HCT116 (cell line): Measurements from ENCODE around the gene ARHGAP9. TPM values are rescaled to one million over a fixed set of nuclear protein-coding genes. Genes with fewer than 3 reads are reported as not detected.

Experiments used
- ATAC-seq: fragments of 200-7000 bp; cut with Tn5 transposase; 2 replicates; pipeline ENCODE4 v1.9.1; 2020; ENCODE audit warnings: mild to moderate bottlenecking, moderate library complexity
- BruUV-seq: library from RNA; stranded (reverse); fragments of 400-500 nt; replicated peaks from 2 replicates; lab custom pipeline; 2021; lab: Mats Ljungman, UMichigan
- CTCF ChIA-PET: fragments of 300-600 bp; sonication (Branson Sonifier 250); formaldehyde crosslinking; loops from one replicate; lab custom pipeline; 2021; ENCODE audit warnings: antibody characterized with exemption; lab: Charles Lee
- POLR2A ChIA-PET: fragments of 300-600, 350-600 bp; sonication (Branson Sonifier 250); formaldehyde crosslinking; loops from one replicate; lab custom pipeline; 2021; ENCODE audit warnings: antibody characterized with exemption; lab: Charles Lee
- RAD21 ChIA-PET, 2 experiments: fragments of 300-600 bp; sonication (Branson Sonifier 250); formaldehyde crosslinking; loops; one replicate each; lab custom pipeline; 2023; ENCODE audit warnings: low total read pairs in 2 of 2; ENCODE audit not compliant: uncharacterized antibody in 2 of 2, unreplicated experiment in 2 of 2, low non-redundant PET in 1 of 2; lab: Charles Lee
- DNase-seq: peaks from one replicate; pipeline ENCODE4 v3.0.0-alpha.2; 2010; ENCODE audit warnings: low read depth, low spot score
- H2AFZ ChIP-seq: fragments of 200-600 bp; shearing (Covaris generic), sonication (generic); 2 replicates; pipeline ENCODE4 v1.6.1; 2017; ENCODE audit warnings: low read depth, mixed run types, mixed read lengths, antibody characterized with exemption, low read length; ENCODE audit not compliant: poor library complexity, severe bottlenecking
- H3K27ac ChIP-seq: 2 replicates; pipeline ENCODE4 v1.5.1; 2012; ENCODE audit warnings: low read depth, low read length
- H3K27me3 ChIP-seq: fragments of 200-600 bp; sonication (generic); 2 replicates; pipeline ENCODE4 v1.6.1; 2016; ENCODE audit warnings: mixed run types, low read length, mixed read lengths; ENCODE audit not compliant: insufficient read depth
- H3K36me3 ChIP-seq, 2 experiments: fragments of 200-500 bp in 1 of 2; fragments of 200-600 bp in 1 of 2; sonication (Bioruptor generic) in 1 of 2; sonication (generic) in 1 of 2; 2 replicates each; pipeline versions ENCODE4 v1.5.1 to v1.6.1; 2014 to 2016; ENCODE audit warnings: low read length in 2 of 2, inconsistent platforms in 1 of 2, mixed read lengths in 1 of 2, mixed run types in 1 of 2; ENCODE audit not compliant: insufficient read depth in 2 of 2, control insufficient read depth in 1 of 2
- H3K4me1 ChIP-seq, 2 experiments: fragments of 200-600 bp in 1 of 2; sonication (generic) in 1 of 2; 2 replicates each; pipeline versions ENCODE4 v1.5.1 to v1.6.1; 2012 to 2017; ENCODE audit warnings: low read length in 2 of 2, inconsistent platforms in 1 of 2, mild to moderate bottlenecking in 1 of 2, mixed read lengths in 1 of 2, mixed run types in 1 of 2, moderate library complexity in 1 of 2; ENCODE audit not compliant: insufficient read depth in 2 of 2, control insufficient read depth in 1 of 2
- H3K4me2 ChIP-seq: fragments of 200-600 bp; sonication (generic); 2 replicates; pipeline ENCODE4 v1.6.1; 2017; ENCODE audit warnings: mixed run types, low read length, mixed read lengths
- H3K4me3 ChIP-seq, 2 experiments: fragments of 200-600 bp in 1 of 2; sonication (generic) in 1 of 2; replicated peaks in 1 of 2; 2 replicates each; pipeline ENCODE4 v1.5.1; 2011 to 2016; ENCODE audit warnings: low read length in 2 of 2, control low read depth in 1 of 2, low read depth in 1 of 2, mild to moderate bottlenecking in 1 of 2, mixed read lengths in 1 of 2, mixed run types in 1 of 2
- H3K79me2 ChIP-seq: fragments of 200-600 bp; sonication (generic); 2 replicates; pipeline ENCODE4 v1.6.1; 2017; ENCODE audit warnings: mild to moderate bottlenecking, mixed run types, low read length, moderate library complexity, mixed read lengths; ENCODE audit not compliant: insufficient read depth
- H3K9ac ChIP-seq: fragments of 200-600 bp; sonication (generic); 2 replicates; pipeline ENCODE4 v1.6.1; 2016; ENCODE audit warnings: low read length, mixed read lengths
- H3K9me2 ChIP-seq: fragments of 200-600 bp; sonication (generic), shearing (Covaris generic); 2 replicates; pipeline ENCODE4 v1.6.1; 2017; ENCODE audit warnings: mixed run types, mild to moderate bottlenecking, moderate library complexity; ENCODE audit not compliant: insufficient read depth
- H3K9me3 ChIP-seq, 2 experiments: fragments of 200-500 bp in 1 of 2; fragments of 200-600 bp in 1 of 2; sonication (Bioruptor generic) in 1 of 2; sonication (generic) in 1 of 2; 2 replicates each; pipeline ENCODE4 v1.6.1; 2014 to 2017; ENCODE audit warnings: low read length in 2 of 2, mixed read lengths in 2 of 2, inconsistent platforms in 1 of 2, low read depth in 1 of 2, mild to moderate bottlenecking in 1 of 2, mixed run types in 1 of 2, moderate library complexity in 1 of 2; ENCODE audit not compliant: control insufficient read depth in 1 of 2, insufficient read depth in 1 of 2
- H4K20me1 ChIP-seq: fragments of 200-600 bp; sonication (generic), shearing (Covaris generic); 2 replicates; pipeline ENCODE4 v1.6.1; 2017; ENCODE audit warnings: mixed run types, mild to moderate bottlenecking, moderate library complexity; ENCODE audit not compliant: insufficient read depth
- CEBPB ChIP-seq: IDR thresholded peaks from 2 replicates; pipeline ENCODE4 v1.6.1; 2012; ENCODE audit warnings: low read depth
- POLR2AphosphoS5 ChIP-seq: IDR thresholded peaks from 2 replicates; pipeline ENCODE4 v1.6.1; 2011; ENCODE audit warnings: mild to moderate bottlenecking, low read depth, low read length, moderate library complexity
- SP1 ChIP-seq: IDR thresholded peaks from 2 replicates; pipeline ENCODE4 v1.6.1; 2012; ENCODE audit warnings: low read depth
- TCF7L2 ChIP-seq: IDR thresholded peaks from 2 replicates; pipeline ENCODE4 v1.7.0; 2011; ENCODE audit warnings: borderline replicate concordance, inconsistent platforms; ENCODE audit not compliant: insufficient read depth, insufficient read length; ENCODE audit errors: extremely low read depth
- ZBTB33 ChIP-seq: IDR thresholded peaks from 2 replicates; pipeline ENCODE4 v1.6.1; 2011; ENCODE audit warnings: mild to moderate bottlenecking, low read length, moderate library complexity; ENCODE audit not compliant: insufficient replicate concordance; ENCODE audit errors: extremely low read depth
- intact Hi-C: fragments of 100-400 bp; cut with micrococcal nuclease; formaldehyde crosslinking; loops from 2 replicates; pipeline ENCODE4 v1.10.0; 2022
- total RNA-seq: library from RNA; stranded (reverse); gene quantifications from one replicate; pipeline ENCODE4 v1.2.1, GENCODE V29; 2021; ENCODE audit not compliant: unreplicated experiment
- TF ChIP-seq, protein P1 (sequence below): IDR thresholded peaks from 2 replicates; pipeline ENCODE4 v1.6.1; 2012; ENCODE audit warnings: low read depth
- TF ChIP-seq, protein P2 (sequence below), 3 experiments: fragments of 200-600 bp in 1 of 3; sonication (generic) in 1 of 3; IDR thresholded peaks in 2 of 3; conservative IDR thresholded peaks in 1 of 3; 2 replicates each; pipeline ENCODE4 v1.5.1; 2012 to 2017; ENCODE audit warnings: low read depth in 2 of 3, low read length in 2 of 3, antibody characterized with exemption in 1 of 3, borderline replicate concordance in 1 of 3, control low read depth in 1 of 3, mild to moderate bottlenecking in 1 of 3, mixed read lengths in 1 of 3, mixed run types in 1 of 3, moderate library complexity in 1 of 3; ENCODE audit not compliant: insufficient read depth in 1 of 3

The ARHGAP9 gene
- total RNA-seq, 1 experiment from 2014 or later = 0.84 TPM

DNA sequence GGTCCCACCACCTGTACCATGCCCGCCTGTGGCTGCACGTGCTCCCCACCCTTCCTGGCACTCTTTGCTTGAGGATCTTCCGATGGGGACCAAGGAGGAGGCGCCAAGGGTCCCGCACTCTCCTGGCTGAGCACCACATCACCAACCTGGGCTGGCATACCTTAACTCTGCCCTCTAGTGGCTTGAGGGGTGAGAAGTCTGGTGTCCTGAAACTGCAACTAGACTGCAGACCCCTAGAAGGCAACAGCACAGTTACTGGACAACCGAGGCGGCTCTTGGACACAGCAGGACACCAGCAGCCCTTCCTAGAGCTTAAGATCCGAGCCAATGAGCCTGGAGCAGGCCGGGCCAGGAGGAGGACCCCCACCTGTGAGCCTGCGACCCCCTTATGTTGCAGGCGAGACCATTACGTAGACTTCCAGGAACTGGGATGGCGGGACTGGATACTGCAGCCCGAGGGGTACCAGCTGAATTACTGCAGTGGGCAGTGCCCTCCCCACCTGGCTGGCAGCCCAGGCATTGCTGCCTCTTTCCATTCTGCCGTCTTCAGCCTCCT, 23.4 kb downstream of the ARHGAP9 start:
- Histone ChIP-seq H3K9ac (no peak overlapping the region), H3K4me3 (peak overlapping the region in 1 of 2 experiments; percentile 19; a peak in 2 of 4 replicates), H3K4me2 (peak overlapping the region; percentile 44), H3K9me3 (no peaks in the 10 kb centered on the region), H3K9me2 (no peaks in the 10 kb centered on the region), H3K36me3 (no peaks in the 10 kb centered on the region), H3K4me1 (peaks cover 38 to 58% of the 10 kb centered on the region in 2 experiments), H3K79me2 (no peaks in the 10 kb centered on the region), H3K27ac (no peak overlapping the region), H2AFZ (peak overlapping the region; percentile 75), H3K27me3 (no peaks in the 10 kb centered on the region), H4K20me1 (no peaks in the 10 kb centered on the region)
- ATAC-seq (peak; percentile 62), DNase-seq (no peak)
- intact Hi-C loops = no loop called here
- ChIA-PET RAD21 (no interaction called here), CTCF (interaction anchor here (0.6 to 2.5 kb wide), 12 partner anchors 11 to 270 kb away, joined by 3 to 23 read pairs (median 5); no protein-coding TSS in a partner anchor), POLR2A (interaction anchor here (1.1 kb wide), 1 partner anchor 29 kb away, joined by 3 read pairs; no protein-coding TSS in a partner anchor)
- BruUV-seq = no TSS peak
- no peak for TF ChIP-seq CEBPB
- TF ChIP-seq, protein P1, sequence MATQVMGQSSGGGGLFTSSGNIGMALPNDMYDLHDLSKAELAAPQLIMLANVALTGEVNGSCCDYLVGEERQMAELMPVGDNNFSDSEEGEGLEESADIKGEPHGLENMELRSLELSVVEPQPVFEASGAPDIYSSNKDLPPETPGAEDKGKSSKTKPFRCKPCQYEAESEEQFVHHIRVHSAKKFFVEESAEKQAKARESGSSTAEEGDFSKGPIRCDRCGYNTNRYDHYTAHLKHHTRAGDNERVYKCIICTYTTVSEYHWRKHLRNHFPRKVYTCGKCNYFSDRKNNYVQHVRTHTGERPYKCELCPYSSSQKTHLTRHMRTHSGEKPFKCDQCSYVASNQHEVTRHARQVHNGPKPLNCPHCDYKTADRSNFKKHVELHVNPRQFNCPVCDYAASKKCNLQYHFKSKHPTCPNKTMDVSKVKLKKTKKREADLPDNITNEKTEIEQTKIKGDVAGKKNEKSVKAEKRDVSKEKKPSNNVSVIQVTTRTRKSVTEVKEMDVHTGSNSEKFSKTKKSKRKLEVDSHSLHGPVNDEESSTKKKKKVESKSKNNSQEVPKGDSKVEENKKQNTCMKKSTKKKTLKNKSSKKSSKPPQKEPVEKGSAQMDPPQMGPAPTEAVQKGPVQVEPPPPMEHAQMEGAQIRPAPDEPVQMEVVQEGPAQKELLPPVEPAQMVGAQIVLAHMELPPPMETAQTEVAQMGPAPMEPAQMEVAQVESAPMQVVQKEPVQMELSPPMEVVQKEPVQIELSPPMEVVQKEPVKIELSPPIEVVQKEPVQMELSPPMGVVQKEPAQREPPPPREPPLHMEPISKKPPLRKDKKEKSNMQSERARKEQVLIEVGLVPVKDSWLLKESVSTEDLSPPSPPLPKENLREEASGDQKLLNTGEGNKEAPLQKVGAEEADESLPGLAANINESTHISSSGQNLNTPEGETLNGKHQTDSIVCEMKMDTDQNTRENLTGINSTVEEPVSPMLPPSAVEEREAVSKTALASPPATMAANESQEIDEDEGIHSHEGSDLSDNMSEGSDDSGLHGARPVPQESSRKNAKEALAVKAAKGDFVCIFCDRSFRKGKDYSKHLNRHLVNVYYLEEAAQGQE = no peak
- TF ChIP-seq SP1 = no peak
- TF ChIP-seq ZBTB33 = no peak
- peak; percentile 16; the same call in 1 of the 2 replicates for TF ChIP-seq POLR2AphosphoS5
- TF ChIP-seq, protein P2, sequence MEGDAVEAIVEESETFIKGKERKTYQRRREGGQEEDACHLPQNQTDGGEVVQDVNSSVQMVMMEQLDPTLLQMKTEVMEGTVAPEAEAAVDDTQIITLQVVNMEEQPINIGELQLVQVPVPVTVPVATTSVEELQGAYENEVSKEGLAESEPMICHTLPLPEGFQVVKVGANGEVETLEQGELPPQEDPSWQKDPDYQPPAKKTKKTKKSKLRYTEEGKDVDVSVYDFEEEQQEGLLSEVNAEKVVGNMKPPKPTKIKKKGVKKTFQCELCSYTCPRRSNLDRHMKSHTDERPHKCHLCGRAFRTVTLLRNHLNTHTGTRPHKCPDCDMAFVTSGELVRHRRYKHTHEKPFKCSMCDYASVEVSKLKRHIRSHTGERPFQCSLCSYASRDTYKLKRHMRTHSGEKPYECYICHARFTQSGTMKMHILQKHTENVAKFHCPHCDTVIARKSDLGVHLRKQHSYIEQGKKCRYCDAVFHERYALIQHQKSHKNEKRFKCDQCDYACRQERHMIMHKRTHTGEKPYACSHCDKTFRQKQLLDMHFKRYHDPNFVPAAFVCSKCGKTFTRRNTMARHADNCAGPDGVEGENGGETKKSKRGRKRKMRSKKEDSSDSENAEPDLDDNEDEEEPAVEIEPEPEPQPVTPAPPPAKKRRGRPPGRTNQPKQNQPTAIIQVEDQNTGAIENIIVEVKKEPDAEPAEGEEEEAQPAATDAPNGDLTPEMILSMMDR (IDR thresholded peaks at IDR 0.05 in 2 of 3, conservative IDR thresholded peaks at IDR 0.05 in 1 of 3; ENCODE audit: borderline replicate concordance in 1 of 3, insufficient read depth in 1 of 3, low read depth in 2 of 3, low read length in 2 of 3) = peak in 2 of 3 experiments; percentile 79 to 80; a peak in 4 of 6 replicates
- no peak for TF ChIP-seq TCF7L2
